Left cardiac atrium (tissue), 4 donors: ENCODE measurements around the gene ZNF74. TPM values are rescaled to one million over a fixed set of nuclear protein-coding genes. Genes with fewer than 3 reads are reported as not detected.
"Not testable (repeated sequence)": the region's sequence is repeated elsewhere in the genome, so short reads cannot be mapped to it uniquely, and the experiment has no call there.

ENCODE experiments used
- ATAC-seq, 2 donors: fragments of 200-7000 bp; cut with Tn5 transposase; one replicate each; pipeline ENCODE4 v1.9.1; 2020; ENCODE audit warnings: mild to moderate bottlenecking in 2 of 2, moderate library complexity in 2 of 2
- DNase-seq: peaks from one replicate; pipeline ENCODE4 v3.0.0-alpha.2; 2020
- intact Hi-C, 2 donors: fragments of 100-400 bp; cut with DNase I; formaldehyde crosslinking; loops; one replicate each; pipeline versions ENCODE4 v1.14.1 to v1.15.1; 2022 to 2023
- total RNA-seq, 2 donors: library from RNA; stranded (reverse); fragmentation: NEBNext Ultra II Directional; extraction: Animal tissue kit (Norgen Biotek cat#: 25700); gene quantifications; one replicate each; pipeline ENCODE4 v1.2.1, GENCODE V29; 2021
- donor health status: DM: no; HTN: yes; CAD: no.
- donor health status: DM: no; HTN: yes; CAD: no; lungs with severe emphysema.
- donor health status: DM: yes; HTN: yes; CAD: no.
- donor health status: Dilated cardiomyopathy.

Gene ZNF74
- total RNA-seq, 2 donors from 2014 or later: 3.9 to 6.5 TPM

GRCh38 chr22:20372406-20372854 is 21.5 kb upstream of the ZNF74 start:
- ATAC-seq, DNase-seq, intact Hi-C loops: not testable (repeated sequence)

- ATAC-seq, DNase-seq, intact Hi-C loops: not testable (repeated sequence)
These were observed 20.7 kb upstream of the ZNF74 start for GRCh38 chr22:20373195-20373706.

- ATAC-seq, DNase-seq, intact Hi-C loops: not testable (repeated sequence)
These were observed 19.8 kb upstream of the ZNF74 start for GRCh38 chr22:20374130-20374529.

- ATAC-seq, intact Hi-C loops: not testable (repeated sequence)
These were observed 17.7 kb upstream of the ZNF74 start for GRCh38 chr22:20376281-20376680.

DNA sequence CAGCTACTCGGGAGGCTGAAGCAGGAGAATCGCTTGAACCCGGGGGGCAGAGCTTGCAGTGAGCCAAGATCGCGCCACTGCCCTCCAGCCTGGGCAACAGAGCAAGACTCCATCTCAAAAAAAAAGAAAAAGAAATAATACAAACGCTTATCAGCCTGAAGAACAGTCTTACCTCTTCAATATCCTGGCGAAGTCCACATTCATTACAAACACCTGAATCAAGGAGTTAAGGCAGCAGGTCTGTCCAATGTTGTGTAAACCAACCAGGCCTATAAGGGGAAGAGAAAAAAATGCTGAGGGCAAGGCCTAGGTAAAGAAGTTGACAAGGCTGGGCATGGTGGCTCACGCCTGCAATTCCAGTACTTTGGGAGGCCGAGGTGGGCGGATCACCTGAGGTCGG is 17.0 kb upstream of the ZNF74 start:
- ATAC-seq, intact Hi-C loops, DNase-seq: not testable (repeated sequence)

More at GRCh38 chr22:20376281-20376680, 17.7 kb upstream of the ZNF74 start:
- DNase-seq: not testable (repeated sequence)

- ATAC-seq: no peak
- intact Hi-C loops: no loop called here
- DNase-seq: no peak
These were observed 15.8 kb upstream of the ZNF74 start for GRCh38 chr22:20378110-20378509.

GRCh38 chr22:20378684-20379083 is 15.3 kb upstream of the ZNF74 start:
- intact Hi-C loops: not testable (repeated sequence)

DNA sequence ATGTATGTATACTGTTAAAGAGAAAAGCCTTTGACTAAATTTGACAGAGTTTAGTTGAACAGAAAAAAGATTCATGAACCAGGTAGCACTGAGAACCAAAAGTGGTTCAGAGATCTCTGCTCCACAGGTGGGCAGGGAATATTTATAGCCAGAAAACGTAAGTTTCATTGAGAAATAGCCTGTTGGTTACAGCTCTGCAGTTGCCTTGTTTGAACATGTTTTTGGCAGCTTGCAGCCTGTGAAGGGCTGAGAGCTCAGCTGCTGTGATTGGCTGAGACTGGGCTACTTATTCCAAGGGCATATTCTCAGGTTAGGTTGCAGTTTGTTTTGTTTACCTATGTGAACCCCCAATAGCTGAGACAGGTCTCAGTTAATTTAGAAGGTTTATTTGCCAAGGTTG is 13.5 kb upstream of the ZNF74 start:
- DNase-seq: no peak
- ATAC-seq: no peak
- intact Hi-C loops: no loop called here

More at GRCh38 chr22:20378684-20379083, 15.3 kb upstream of the ZNF74 start:
- DNase-seq, ATAC-seq: not testable (repeated sequence)

- no peak for DNase-seq
- no peak for ATAC-seq
- intact Hi-C loops: no loop called here
These were observed 10.4 kb upstream of the ZNF74 start for GRCh38 chr22:20383538-20383937.

DNA sequence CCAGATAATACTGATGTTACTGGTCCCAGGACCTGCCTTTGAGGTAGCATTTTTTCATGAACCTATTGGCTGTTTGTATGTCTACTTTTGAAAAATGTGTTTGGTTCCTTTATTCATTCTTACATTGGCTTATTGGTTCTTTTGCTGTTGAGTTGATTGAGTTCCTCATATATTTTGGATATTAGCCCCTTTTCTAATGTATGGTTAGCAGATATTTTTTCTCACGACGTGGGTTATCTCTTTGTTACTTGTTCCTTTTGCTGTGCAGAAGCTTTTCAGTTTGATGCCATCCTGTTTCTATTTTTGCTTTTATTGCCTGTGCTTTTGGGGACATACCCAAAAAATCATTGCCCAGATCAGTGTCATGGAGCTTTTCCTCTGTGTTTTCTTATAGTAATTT is 9.8 kb upstream of the ZNF74 start:
- ATAC-seq (no peak), DNase-seq (no peak)
- intact Hi-C loops: no loop called here

DNA sequence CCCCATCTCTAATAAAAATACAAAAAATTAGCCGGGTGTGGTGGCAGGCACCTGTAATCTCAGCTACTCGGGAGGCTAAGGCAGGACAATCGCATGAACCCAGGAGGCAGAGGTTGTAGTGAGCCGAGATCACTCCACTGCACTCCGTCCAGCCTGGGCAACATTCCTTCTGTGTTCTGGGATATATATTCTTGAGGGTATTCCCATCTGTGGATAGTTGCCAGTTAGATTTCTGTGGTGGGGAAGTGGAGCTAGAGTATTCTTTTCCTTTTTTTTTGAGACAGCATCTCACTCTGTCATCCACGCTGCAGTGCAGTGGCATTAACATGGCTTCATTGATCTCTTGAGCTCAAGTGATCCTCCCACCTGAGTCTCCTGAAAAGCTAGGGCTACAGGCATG is 9.1 kb upstream of the ZNF74 start:
- intact Hi-C loops: no loop called here
- DNase-seq (no peak), ATAC-seq (no peak)

DNA sequence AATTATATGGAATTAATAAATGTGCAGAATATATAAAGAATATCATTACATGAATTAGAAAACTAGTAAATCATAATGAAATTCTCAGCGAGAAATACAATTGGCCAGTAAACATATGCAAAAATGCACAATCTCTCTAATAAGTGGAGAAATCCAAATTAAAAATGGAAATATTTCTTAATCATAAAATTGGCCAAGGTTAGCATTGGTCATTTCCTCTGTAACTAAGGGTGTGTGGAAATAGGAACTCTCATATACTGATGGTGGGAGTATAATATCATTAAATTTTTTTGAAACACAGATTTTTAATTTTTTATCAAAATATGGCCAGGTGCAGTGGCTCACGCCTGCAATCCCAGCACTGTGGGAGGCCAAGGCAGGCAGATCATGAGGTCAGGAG is 7.6 kb upstream of the ZNF74 start:
- intact Hi-C loops: no loop called here
- DNase-seq (no peak), ATAC-seq (no peak)

- ATAC-seq: no peak
- intact Hi-C loops: no loop called here
- no peak for DNase-seq
These were observed 7.0 kb upstream of the ZNF74 start for GRCh38 chr22:20386972-20387371.

DNA sequence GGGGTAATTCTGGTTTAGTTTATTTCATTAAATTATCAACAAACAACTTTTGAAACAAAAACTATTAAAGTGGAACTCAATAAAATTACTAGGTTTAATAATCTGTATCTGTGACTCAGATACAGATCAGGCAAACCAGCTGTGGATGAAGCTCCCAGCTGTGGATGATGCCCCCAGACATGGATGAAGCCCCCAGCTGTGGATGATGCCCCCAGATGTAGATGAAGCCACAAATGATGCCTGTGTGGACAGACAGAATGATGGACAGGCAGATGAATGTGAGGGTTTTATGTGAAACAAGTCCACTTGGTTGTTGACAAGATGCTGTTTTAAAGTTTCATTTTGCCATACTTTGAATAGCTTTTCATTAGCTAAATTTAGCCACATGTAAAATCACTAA is 5.8 kb upstream of the ZNF74 start:
- DNase-seq (no peak), ATAC-seq (no peak)
- intact Hi-C loops: no loop called here

GRCh38 chr22:20389288-20389687 is 4.7 kb upstream of the ZNF74 start:
- DNase-seq (no peak), ATAC-seq (no peak)
- intact Hi-C loops: no loop called here

DNA sequence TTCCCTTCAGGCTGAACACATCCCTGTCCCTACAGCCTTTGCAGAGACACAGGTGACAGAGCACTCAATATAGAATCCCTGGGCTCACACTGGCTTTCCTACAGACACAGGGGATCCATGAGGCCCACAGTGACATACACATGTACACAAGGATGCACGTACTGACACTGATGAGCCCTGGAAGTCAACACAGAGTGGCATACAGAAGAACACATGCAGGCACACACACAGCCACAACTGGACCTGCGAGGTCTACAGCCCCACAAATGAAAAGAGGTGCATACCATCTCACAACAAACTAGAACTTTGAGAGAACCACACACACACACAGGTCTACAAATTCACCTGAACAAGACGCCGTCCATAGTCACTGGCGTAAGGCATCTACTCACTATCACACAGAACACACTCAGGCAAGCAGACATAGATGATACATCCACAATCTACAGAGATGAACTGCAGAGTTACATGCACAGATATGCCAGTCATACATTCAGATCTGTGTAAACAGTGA is 3.5 kb upstream of the ZNF74 start:
- intact Hi-C loops: no loop called here
- DNase-seq (no peak), ATAC-seq (no peak)

GRCh38 chr22:20391222-20391621 is 2.7 kb upstream of the ZNF74 start:
- ATAC-seq (no peak), DNase-seq (no peak)
- intact Hi-C loops: no loop called here

GRCh38 chr22:20392365-20392881 is 1.5 kb upstream of the ZNF74 start:
- DNase-seq, intact Hi-C loops, ATAC-seq: not testable (repeated sequence)

DNA sequence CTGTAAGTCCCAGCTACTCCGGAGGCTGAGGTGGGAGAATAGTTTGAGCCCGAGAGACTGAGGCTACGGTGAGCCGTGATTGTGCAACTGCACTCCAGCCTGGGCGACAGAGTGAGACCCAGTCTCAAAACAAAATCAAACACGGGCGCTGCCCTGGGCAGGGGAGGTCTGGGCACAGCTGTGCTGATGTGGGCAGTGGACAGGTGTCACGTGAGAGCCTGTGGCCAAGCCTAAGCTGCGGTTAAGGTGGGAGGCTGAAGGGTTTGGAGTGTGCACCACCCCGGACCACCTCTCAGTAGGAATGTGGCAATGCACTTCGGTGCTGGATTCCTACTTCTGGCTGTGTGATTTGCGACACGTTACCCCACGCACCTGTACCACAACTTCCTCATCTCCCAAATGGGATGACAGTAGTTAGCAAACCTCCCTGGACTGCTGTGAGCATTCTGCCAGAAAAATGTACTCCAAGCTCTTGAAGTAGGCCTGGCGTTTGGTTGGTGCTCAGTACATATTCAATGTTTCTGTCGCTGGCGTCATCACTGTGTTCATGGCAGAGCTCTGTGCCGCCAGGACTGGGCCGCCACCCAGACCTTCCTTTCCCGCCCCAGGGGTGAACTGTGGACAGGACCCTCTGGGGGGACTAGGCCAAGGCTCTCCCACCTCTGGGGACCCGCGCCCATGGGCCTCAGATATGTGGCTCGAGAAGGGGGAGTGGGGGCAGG is 807 bp upstream of the ZNF74 start:
- DNase-seq (peak; percentile 29), ATAC-seq (peak; percentile 0 to 5)
- intact Hi-C loops: no loop called here

DNA sequence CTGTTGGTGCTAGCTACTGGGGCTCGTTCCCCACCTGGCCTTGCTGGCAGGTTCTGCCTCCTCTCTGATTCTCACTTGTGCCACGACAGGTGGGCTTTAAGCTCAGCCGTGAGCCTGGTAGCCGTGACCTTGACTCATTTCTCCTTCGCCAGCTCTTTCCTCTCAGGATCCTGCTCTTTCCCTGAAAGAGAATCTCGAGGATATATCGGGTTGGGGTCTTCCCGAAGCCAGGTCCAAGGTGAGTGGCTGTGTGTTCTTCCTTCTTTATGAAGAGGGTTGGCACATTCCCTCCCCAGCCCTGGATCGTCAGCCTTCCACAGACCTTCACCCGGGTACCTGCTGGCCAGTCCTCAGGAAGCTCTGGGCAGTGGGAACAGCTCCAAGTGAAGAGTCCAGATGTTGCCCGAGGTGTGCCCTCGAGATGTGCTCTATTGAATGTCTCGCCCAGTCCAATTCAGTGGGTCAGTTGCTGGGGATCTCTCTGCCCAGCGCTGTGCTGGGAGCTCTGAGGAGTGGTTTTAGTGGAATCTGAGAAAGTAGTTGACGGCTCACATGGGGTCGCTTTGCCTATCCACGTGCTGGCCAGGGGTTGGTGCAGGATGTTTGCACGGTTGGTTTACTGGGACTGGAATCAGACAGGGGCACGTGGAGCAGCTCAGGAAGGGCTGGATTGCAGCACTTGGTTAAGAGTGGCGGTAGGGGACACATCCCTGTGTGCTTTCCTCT is 1.4 kb downstream of the ZNF74 start:
- no peak for DNase-seq
- no peak for ATAC-seq
- intact Hi-C loops: no loop called here
